Large intestine (tissue), 3 donors: ENCODE measurements around the gene GLI2. TPM values are rescaled to one million over a fixed set of nuclear protein-coding genes. Genes with fewer than 3 reads are reported as not detected.

Experiments
- DNase-seq, 2 donors: peaks; one replicate each; pipeline versions ENCODE4 v3.0.0 to v3.0.0-alpha.2; 2013
- H3K27ac ChIP-seq: one replicate; pipeline ENCODE4 v1.5.1; 2013; ENCODE audit warnings: low read length
- H3K27me3 ChIP-seq: 2 replicates; pipeline ENCODE4 v1.6.1; 2013; ENCODE audit warnings: low read length; ENCODE audit not compliant: control insufficient read depth, insufficient read depth
- H3K36me3 ChIP-seq: 2 replicates; pipeline ENCODE4 v1.6.1; 2013; ENCODE audit warnings: low read length; ENCODE audit not compliant: control insufficient read depth, insufficient read depth
- H3K4me1 ChIP-seq: one replicate; pipeline ENCODE4 v1.6.1; 2013; ENCODE audit warnings: low read length; ENCODE audit not compliant: control insufficient read depth, insufficient read depth
- H3K4me3 ChIP-seq: one replicate; pipeline ENCODE4 v1.5.1; 2013; ENCODE audit warnings: low read length
- H3K9me3 ChIP-seq: one replicate; pipeline ENCODE4 v1.6.1; 2013; ENCODE audit warnings: mild to moderate bottlenecking, low read depth, low read length, moderate library complexity; ENCODE audit not compliant: control insufficient read depth
- WGBS: methylation state at CpG from one replicate; pipeline ENCODE4 v1.1.5; 2013; ENCODE audit warnings: low lambda C conversion rate; ENCODE audit not compliant: insufficient coverage; 5-methylcytosine and 5-hydroxymethylcytosine counted together
- polyA plus RNA-seq: library from polyadenylated mRNA; unstranded; fragments of 120-200 nt; gene quantifications from one replicate; pipeline ENCODE4 v1.2.1, GENCODE V29; 2013

The GLI2 gene
- polyA plus RNA-seq, 1 donor = 4.1 TPM

- WGBS = no CpG with 5 or more reads among the region's 4 CpGs
- Histone ChIP-seq H3K36me3 (no peaks in the 10 kb centered on the region), H3K9me3 (no peaks in the 10 kb centered on the region), H3K27ac (no peak overlapping the region), H3K4me3 (no peak overlapping the region), H3K27me3 (peaks cover 69% of the 10 kb centered on the region), H3K4me1 (peaks cover 5% of the 10 kb centered on the region)
- no peak for DNase-seq
Measured at GRCh38 chr2:120746144-120746543, 10.5 kb downstream of the GLI2 start.

GRCh38 chr2:120747281-120747680, 11.6 kb downstream of the GLI2 start:
- Histone ChIP-seq H3K36me3 (no peaks in the 10 kb centered on the region), H3K4me1 (no peaks in the 10 kb centered on the region), H3K9me3 (no peaks in the 10 kb centered on the region), H3K4me3 (no peak overlapping the region), H3K27me3 (peaks cover 59% of the 10 kb centered on the region), H3K27ac (no peak overlapping the region)
- WGBS = no CpG with 5 or more reads among the region's 2 CpGs
- no peak for DNase-seq

- H3K4me3 ChIP-seq = no peak overlapping the region
- peaks cover 56% of the 10 kb centered on the region for H3K27me3 ChIP-seq
- H3K36me3 ChIP-seq = no peaks in the 10 kb centered on the region
- H3K9me3 ChIP-seq = no peaks in the 10 kb centered on the region
- H3K27ac ChIP-seq = no peak overlapping the region
- WGBS = no CpG with 5 or more reads among the region's 7 CpGs
- H3K4me1 ChIP-seq = no peaks in the 10 kb centered on the region
- no peak for DNase-seq
Measured at GRCh38 chr2:120747706-120748105, 12.0 kb downstream of the GLI2 start.

- DNase-seq = no peak
- no CpG with 5 or more reads among the region's 3 CpGs for WGBS
- no peaks in the 10 kb centered on the region for H3K9me3 ChIP-seq
- H3K4me1 ChIP-seq = no peaks in the 10 kb centered on the region
- H3K27me3 ChIP-seq = peaks cover 50% of the 10 kb centered on the region
- no peak overlapping the region for H3K27ac ChIP-seq
- H3K4me3 ChIP-seq = no peak overlapping the region
- H3K36me3 ChIP-seq = no peaks in the 10 kb centered on the region
Measured at GRCh38 chr2:120748310-120748709, 12.6 kb downstream of the GLI2 start.

- Histone ChIP-seq H3K9me3 (no peaks in the 10 kb centered on the region), H3K4me3 (no peak overlapping the region)
- DNase-seq = no peak
Measured at GRCh38 chr2:120748741-120749140, 13.1 kb downstream of the GLI2 start.

GRCh38 chr2:120749506-120750431, 14.1 kb downstream of the GLI2 start:
- H3K27ac ChIP-seq = no peak overlapping the region
- no peak overlapping the region for H3K4me3 ChIP-seq
- no peaks in the 10 kb centered on the region for H3K9me3 ChIP-seq
- H3K27me3 ChIP-seq = peaks cover 38% of the 10 kb centered on the region
- DNase-seq = no peak
- no peaks in the 10 kb centered on the region for H3K36me3 ChIP-seq
- no CpG with 5 or more reads among the region's 11 CpGs for WGBS
- no peaks in the 10 kb centered on the region for H3K4me1 ChIP-seq

More at GRCh38 chr2:120748741-120749140, 13.1 kb downstream of the GLI2 start:
- peaks cover 45% of the 10 kb centered on the region for H3K27me3 ChIP-seq
- no peak overlapping the region for H3K27ac ChIP-seq
- no peaks in the 10 kb centered on the region for H3K36me3 ChIP-seq
- no peaks in the 10 kb centered on the region for H3K4me1 ChIP-seq

GRCh38 chr2:120750488-120751210, 15.0 kb downstream of the GLI2 start:
- Histone ChIP-seq H3K36me3 (no peaks in the 10 kb centered on the region), H3K27ac (no peak overlapping the region), H3K9me3 (no peaks in the 10 kb centered on the region), H3K27me3 (peaks cover 31% of the 10 kb centered on the region), H3K4me1 (no peaks in the 10 kb centered on the region), H3K4me3 (no peak overlapping the region)
- WGBS = 100% methylated on average over 1 of the region's 13 CpGs
- DNase-seq = no peak

- H3K9me3 ChIP-seq = no peaks in the 10 kb centered on the region
- no peaks in the 10 kb centered on the region for H3K4me1 ChIP-seq
- no CpG with 5 or more reads among the region's 1 CpG for WGBS
- no peak overlapping the region for H3K27ac ChIP-seq
- H3K4me3 ChIP-seq = no peak overlapping the region
- H3K36me3 ChIP-seq = no peaks in the 10 kb centered on the region
- H3K27me3 ChIP-seq = peaks cover 23% of the 10 kb centered on the region
- no peak for DNase-seq
Measured at GRCh38 chr2:120751553-120751952, 15.9 kb downstream of the GLI2 start.

GRCh38 chr2:120754067-120754960, 18.6 kb downstream of the GLI2 start:
- Histone ChIP-seq H3K9me3 (no peaks in the 10 kb centered on the region), H3K36me3 (no peaks in the 10 kb centered on the region), H3K27me3 (peaks cover 8% of the 10 kb centered on the region), H3K4me3 (no peak overlapping the region), H3K27ac (no peak overlapping the region), H3K4me1 (peaks cover 19% of the 10 kb centered on the region)
- 100% methylated on average over 2 of the region's 14 CpGs for WGBS
- no peak for DNase-seq
